IgD-negative memory B cell (primary cell): ENCODE results near the gene PXT1. TPM values are rescaled to one million over a fixed set of nuclear protein-coding genes. Genes with fewer than 3 reads are reported as not detected.
"Not testable (repeated sequence)": the region's sequence is repeated elsewhere in the genome, so short reads cannot be mapped to it uniquely, and the experiment has no call there.

Experiments used
- H3K27ac Mint-ChIP-seq, 3 donors: one replicate each; pipeline ENCODE4 v1.8.0; 2020 to 2022; ENCODE audit warnings: mild to moderate bottlenecking in 3 of 3, mixed read lengths in 3 of 3, moderate library complexity in 1 of 3
- H3K27me3 Mint-ChIP-seq: one replicate; pipeline ENCODE4 v1.8.0; 2021; ENCODE audit warnings: mixed read lengths
- H3K36me3 Mint-ChIP-seq: one replicate; pipeline ENCODE4 v1.8.0; 2020; ENCODE audit warnings: mild to moderate bottlenecking, mixed read lengths
- H3K4me1 Mint-ChIP-seq, 3 donors: one replicate each; pipeline ENCODE4 v1.8.0; 2020 to 2022; ENCODE audit warnings: mixed read lengths in 3 of 3, mild to moderate bottlenecking in 1 of 3
- H3K4me3 Mint-ChIP-seq, 4 donors: one replicate each; pipeline ENCODE4 v1.8.0; 2020 to 2022; ENCODE audit warnings: mild to moderate bottlenecking in 4 of 4, mixed read lengths in 4 of 4, moderate library complexity in 3 of 4
- H3K9me3 Mint-ChIP-seq, 3 donors: one replicate each; pipeline ENCODE4 v1.8.0; 2020 to 2021; ENCODE audit warnings: mixed read lengths in 3 of 3, mild to moderate bottlenecking in 1 of 3
- polyA plus RNA-seq: library from polyadenylated mRNA; unstranded; fragments of 300-500 nt; fragmentation: Illumina TruSeq; gene quantifications from one replicate; pipeline ENCODE4 v1.2.3, GENCODE V29; 2021

Gene PXT1
- polyA plus RNA-seq, 1 donor from 2014 or later = not detected

GRCh38 chr6:36430351-36430750 lies 12.3 kb downstream of the PXT1 start:
- Mint-ChIP-seq H3K4me1 (peaks cover 0 to 3% (median 2%) of the 10 kb centered on the region in 3 donors), H3K27ac (no peak overlapping the region)

GRCh38 chr6:36428911-36429310 lies 13.7 kb downstream of the PXT1 start:
- Mint-ChIP-seq H3K27me3 (no peaks in the 10 kb centered on the region), H3K9me3 (no peaks in the 10 kb centered on the region), H3K4me3 (no peak overlapping the region), H3K4me1 (peaks cover under 1 to 3% (median 3%) of the 10 kb centered on the region in 3 donors), H3K36me3 (no peaks in the 10 kb centered on the region), H3K27ac (no peak overlapping the region)

More at GRCh38 chr6:36430351-36430750, 12.3 kb downstream of the PXT1 start:
- H3K27me3 Mint-ChIP-seq = no peaks in the 10 kb centered on the region
- H3K36me3 Mint-ChIP-seq = no peaks in the 10 kb centered on the region
- no peak overlapping the region for H3K4me3 Mint-ChIP-seq
- H3K9me3 Mint-ChIP-seq = no peaks in the 10 kb centered on the region

- Mint-ChIP-seq H3K9me3 (no peaks in the 10 kb centered on the region), H3K36me3 (no peaks in the 10 kb centered on the region), H3K4me3 (no peak overlapping the region), H3K4me1 (peaks cover 12 to 14% (median 13%) of the 10 kb centered on the region in 3 donors), H3K27me3 (no peaks in the 10 kb centered on the region), H3K27ac (no peak overlapping the region)
These were observed 16.0 kb downstream of the PXT1 start for GRCh38 chr6:36426622-36427021.

- H3K4me1 Mint-ChIP-seq = peaks cover 12 to 14% (median 13%) of the 10 kb centered on the region in 3 donors
- peak overlapping the region; percentile 72 to 95 (median 89) for H3K27ac Mint-ChIP-seq
- H3K9me3 Mint-ChIP-seq = no peaks in the 10 kb centered on the region
- H3K27me3 Mint-ChIP-seq = no peaks in the 10 kb centered on the region
- H3K36me3 Mint-ChIP-seq = no peaks in the 10 kb centered on the region
- peak overlapping the region; percentile 81 to 96 (median 94) for H3K4me3 Mint-ChIP-seq
These were observed 19.4 kb downstream of the PXT1 start for GRCh38 chr6:36423101-36423824.

GRCh38 chr6:36422714-36423100 lies 19.9 kb downstream of the PXT1 start:
- Mint-ChIP-seq H3K27me3 (no peaks in the 10 kb centered on the region), H3K4me3 (peak overlapping the region; percentile 81 to 96 (median 94)), H3K27ac (peak overlapping the region in 2 of 3 donors; percentile 72 to 89)

GRCh38 chr6:36419310-36419709 lies 23.3 kb downstream of the PXT1 start:
- Mint-ChIP-seq H3K27ac (no peak overlapping the region), H3K4me3 (no peak overlapping the region), H3K9me3 (no peaks in the 10 kb centered on the region), H3K27me3 (no peaks in the 10 kb centered on the region), H3K4me1 (peaks cover 12 to 14% (median 13%) of the 10 kb centered on the region in 3 donors), H3K36me3 (no peaks in the 10 kb centered on the region)

More at GRCh38 chr6:36422714-36423100, 19.9 kb downstream of the PXT1 start:
- Mint-ChIP-seq H3K4me1 (peaks cover 12 to 14% (median 13%) of the 10 kb centered on the region in 3 donors), H3K36me3 (no peaks in the 10 kb centered on the region), H3K9me3 (no peaks in the 10 kb centered on the region)

- H3K27me3 Mint-ChIP-seq = no peaks in the 10 kb centered on the region
- H3K27ac Mint-ChIP-seq = no peak overlapping the region
- no peak overlapping the region for H3K4me3 Mint-ChIP-seq
- H3K4me1 Mint-ChIP-seq = peaks cover 8 to 10% (median 10%) of the 10 kb centered on the region in 3 donors
- no peaks in the 10 kb centered on the region for H3K36me3 Mint-ChIP-seq
- peaks cover 0 to 2% (median 0%) of the 10 kb centered on the region in 3 donors for H3K9me3 Mint-ChIP-seq
These were observed 24.1 kb downstream of the PXT1 start for GRCh38 chr6:36418558-36418957.

GRCh38 chr6:36414481-36414880 lies 28.2 kb downstream of the PXT1 start:
- Mint-ChIP-seq H3K9me3 (peaks cover 0 to 5% (median 2%) of the 10 kb centered on the region in 3 donors), H3K4me1 (no peaks in the 10 kb centered on the region), H3K27ac (no peak overlapping the region), H3K4me3 (no peak overlapping the region), H3K36me3 (peaks cover 2% of the 10 kb centered on the region), H3K27me3 (no peaks in the 10 kb centered on the region)

GRCh38 chr6:36413489-36414480 lies 28.9 kb downstream of the PXT1 start:
- Mint-ChIP-seq H3K36me3 (peaks cover 2% of the 10 kb centered on the region), H3K4me3 (no peak overlapping the region), H3K9me3 (peaks cover 0 to 5% (median 2%) of the 10 kb centered on the region in 3 donors), H3K27me3 (no peaks in the 10 kb centered on the region), H3K4me1 (no peaks in the 10 kb centered on the region), H3K27ac (no peak overlapping the region)

GRCh38 chr6:36409718-36410117 lies 32.9 kb downstream of the PXT1 start:
- not testable (repeated sequence) for H3K9me3 Mint-ChIP-seq, H3K4me3 Mint-ChIP-seq, H3K36me3 Mint-ChIP-seq, H3K4me1 Mint-ChIP-seq, H3K27ac Mint-ChIP-seq, H3K27me3 Mint-ChIP-seq

GRCh38 chr6:36404164-36404563 lies 38.5 kb downstream of the PXT1 start:
- H3K27ac Mint-ChIP-seq = no peak overlapping the region
- peaks cover 0 to 5% (median 3%) of the 10 kb centered on the region in 3 donors for H3K4me1 Mint-ChIP-seq
- H3K27me3 Mint-ChIP-seq = peaks cover 6% of the 10 kb centered on the region
- no peak overlapping the region for H3K4me3 Mint-ChIP-seq
- H3K9me3 Mint-ChIP-seq = no peaks in the 10 kb centered on the region
- no peaks in the 10 kb centered on the region for H3K36me3 Mint-ChIP-seq

- H3K4me1 Mint-ChIP-seq = peaks cover 0 to 5% (median 3%) of the 10 kb centered on the region in 3 donors
- no peak overlapping the region for H3K27ac Mint-ChIP-seq
- peaks cover 4% of the 10 kb centered on the region for H3K27me3 Mint-ChIP-seq
- peaks cover 0 to 4% (median 0%) of the 10 kb centered on the region in 3 donors for H3K9me3 Mint-ChIP-seq
- no peak overlapping the region for H3K4me3 Mint-ChIP-seq
- H3K36me3 Mint-ChIP-seq = peaks cover 3% of the 10 kb centered on the region
These were observed 40.2 kb downstream of the PXT1 start for GRCh38 chr6:36402481-36402880.

- Mint-ChIP-seq H3K4me3 (peak overlapping the region in 1 of 4 donors; percentile 13), H3K27me3 (peaks cover 4% of the 10 kb centered on the region), H3K4me1 (peaks cover 0 to 5% (median 3%) of the 10 kb centered on the region in 3 donors), H3K36me3 (peaks cover 3% of the 10 kb centered on the region), H3K27ac (no peak overlapping the region), H3K9me3 (peaks cover 0 to 4% (median 0%) of the 10 kb centered on the region in 3 donors)
These were observed 42.7 kb downstream of the PXT1 start for GRCh38 chr6:36399970-36400369.

GRCh38 chr6:36392621-36393020 lies 50.0 kb downstream of the PXT1 start:
- H3K9me3 Mint-ChIP-seq = no peaks in the 10 kb centered on the region
- H3K27ac Mint-ChIP-seq = no peak overlapping the region
- no peak overlapping the region for H3K4me3 Mint-ChIP-seq
- peaks cover 0 to 8% (median 0%) of the 10 kb centered on the region in 3 donors for H3K4me1 Mint-ChIP-seq
- peaks cover 2% of the 10 kb centered on the region for H3K36me3 Mint-ChIP-seq
- H3K27me3 Mint-ChIP-seq = peaks cover 13% of the 10 kb centered on the region

- Mint-ChIP-seq H3K27me3 (peaks cover 21% of the 10 kb centered on the region), H3K4me3 (peak overlapping the region in 1 of 4 donors; percentile 74), H3K9me3 (no peaks in the 10 kb centered on the region), H3K27ac (no peak overlapping the region), H3K36me3 (peaks cover 2% of the 10 kb centered on the region), H3K4me1 (peaks cover 3 to 15% (median 11%) of the 10 kb centered on the region in 3 donors)
These were observed 53.3 kb downstream of the PXT1 start for GRCh38 chr6:36389353-36389752.
